H1 (cell line): ENCODE results near the gene KRT12. TPM values are rescaled to one million over a fixed set of nuclear protein-coding genes. Genes with fewer than 3 reads are reported as not detected.

Source experiments
- RNF2 ChIP-seq: fragments of 200-900, 300-1000 bp; sonication (generic); IDR thresholded peaks from 2 replicates; pipeline ENCODE4 v1.7.1; 2016; ENCODE audit warnings: borderline replicate concordance, low read depth, mild to moderate bottlenecking, antibody characterized with exemption, low read length; ENCODE audit not compliant: poor library complexity, severe bottlenecking; ENCODE audit errors: missing control alignments
- SP2 ChIP-seq: IDR thresholded peaks from 2 replicates; pipeline ENCODE4 v1.6.1; 2012; ENCODE audit warnings: mild to moderate bottlenecking, low read length, inconsistent platforms
- polyA plus RNA-seq, 7 experiments: library from polyadenylated mRNA; depleted of rRNA in 3 of 7; stranded (reverse) in 5 of 7; unstranded in 2 of 7; fragments of >200 nt in 5 of 7; fragments of 200-250 nt in 2 of 7; gene quantifications; 1 replicate in 5 of 7; 2 replicates in 1 of 7; 4 replicates in 1 of 7; pipeline versions ENCODE4 v1.2.1 to v1.2.3, GENCODE V29; 2011 to 2013; ENCODE audit warnings: missing spikeins in 2 of 7, mixed read lengths in 2 of 7
- total RNA-seq: library from RNA; stranded (reverse); fragmentation: NEBNext Ultra II Directional; extraction: Animal tissue kit (Norgen Biotek cat#: 25700); gene quantifications from 2 replicates; pipeline ENCODE4 v1.2.1, GENCODE V29; 2021

KRT12 gene
- total and polyA plus RNA-seq, 2 of the 8 experiments (the other 6 are each of a cell fraction or from before 2014, with no cell fraction given), result not detected

GRCh38 chr17:40820228-40820838, 46.7 kb downstream of the KRT12 start (continued):
- no peak for TF ChIP-seq SP2
- no peak for TF ChIP-seq RNF2
- TF ChIP-seq, all 59 proteins: peak for 0
